ENCODE data around the gene AHSG. TPM values are rescaled to one million over a fixed set of nuclear protein-coding genes. Genes with fewer than 3 reads are reported as not detected.
"Not testable (repeated sequence)": the region's sequence is repeated elsewhere in the genome, so short reads cannot be mapped to it uniquely, and the experiment has no call there.

Gene AHSG
- total RNA-seq, 6 experiments from 2014 or later, result 718 to 1,905 (median 1,079) TPM

DNA sequence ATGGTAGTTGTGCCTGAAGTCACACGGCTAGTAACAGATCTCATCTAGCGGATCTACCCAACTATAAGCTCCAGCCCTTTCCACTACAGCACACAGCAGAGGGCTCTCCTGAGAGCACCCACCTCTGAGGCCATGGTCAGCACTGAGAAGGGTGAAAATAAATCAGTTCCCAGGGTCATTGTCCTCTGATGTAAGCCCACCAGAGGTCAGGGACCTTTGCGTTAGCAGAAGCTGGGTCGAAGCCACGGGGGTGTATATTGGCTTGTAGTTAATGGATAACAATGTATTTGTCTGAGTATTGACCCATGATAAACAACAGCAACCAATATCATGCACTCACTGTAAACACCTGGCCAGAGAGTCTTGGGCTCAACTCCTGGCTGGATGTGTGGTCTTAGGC is 21.3 kb downstream of the AHSG start:
- H3K36me3 ChIP-seq, H3K27me3 ChIP-seq, H3K9me3 ChIP-seq: not testable (repeated sequence)
- Histone ChIP-seq H3K4me3 (peak overlapping the region; percentile 5 to 45 (median 42)), H3K27ac (peak overlapping the region; percentile 55 to 81 (median 70)), H3K4me1 (peaks cover 0 to 57% (median 7%) of the 10 kb centered on the region in 4 donors)
- DNase-seq (peak; percentile 76 to 90 (median 84)), ATAC-seq (peak; percentile 85 to 94 (median 90))
- intact Hi-C loops (cut with DNase I), result loop anchor here in 1 of 2 donors (10.0 kb wide), 1 partner anchor 101 kb away; no protein-coding TSS in a partner anchor
- TF ChIP-seq, protein P1, sequence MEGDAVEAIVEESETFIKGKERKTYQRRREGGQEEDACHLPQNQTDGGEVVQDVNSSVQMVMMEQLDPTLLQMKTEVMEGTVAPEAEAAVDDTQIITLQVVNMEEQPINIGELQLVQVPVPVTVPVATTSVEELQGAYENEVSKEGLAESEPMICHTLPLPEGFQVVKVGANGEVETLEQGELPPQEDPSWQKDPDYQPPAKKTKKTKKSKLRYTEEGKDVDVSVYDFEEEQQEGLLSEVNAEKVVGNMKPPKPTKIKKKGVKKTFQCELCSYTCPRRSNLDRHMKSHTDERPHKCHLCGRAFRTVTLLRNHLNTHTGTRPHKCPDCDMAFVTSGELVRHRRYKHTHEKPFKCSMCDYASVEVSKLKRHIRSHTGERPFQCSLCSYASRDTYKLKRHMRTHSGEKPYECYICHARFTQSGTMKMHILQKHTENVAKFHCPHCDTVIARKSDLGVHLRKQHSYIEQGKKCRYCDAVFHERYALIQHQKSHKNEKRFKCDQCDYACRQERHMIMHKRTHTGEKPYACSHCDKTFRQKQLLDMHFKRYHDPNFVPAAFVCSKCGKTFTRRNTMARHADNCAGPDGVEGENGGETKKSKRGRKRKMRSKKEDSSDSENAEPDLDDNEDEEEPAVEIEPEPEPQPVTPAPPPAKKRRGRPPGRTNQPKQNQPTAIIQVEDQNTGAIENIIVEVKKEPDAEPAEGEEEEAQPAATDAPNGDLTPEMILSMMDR (IDR thresholded peaks at IDR 0.05), result peak in 2 of 4 donors; percentile 8 to 23
- 30% methylated on average over 5 of the region's 5 CpGs for WGBS (ENCODE audit: insufficient coverage, low coverage, low lambda C conversion rate, missing lambda C conversion rate)

GRCh38 chr3:186635532-186635931 is 22.7 kb downstream of the AHSG start:
- Histone ChIP-seq H3K36me3 (no peaks in the 10 kb centered on the region), H3K9me3 (no peaks in the 10 kb centered on the region), H3K4me3 (no peak overlapping the region), H3K27me3 (no peaks in the 10 kb centered on the region), H3K27ac (peak overlapping the region in 2 of 3 donors; percentile 19 to 81), H3K4me1 (peaks cover 0 to 63% (median 7%) of the 10 kb centered on the region in 4 donors)
- TF ChIP-seq POLR2A (IDR thresholded peaks at IDR 0.05), result no peak
- WGBS (ENCODE audit: insufficient coverage, low coverage, low lambda C conversion rate, missing lambda C conversion rate), result 66% methylated on average over 2 of the region's 3 CpGs
- intact Hi-C loops (cut with DNase I), result loop anchor here in 1 of 2 donors (10.0 kb wide), 1 partner anchor 99 kb away; no protein-coding TSS in a partner anchor
- peak; percentile 41 to 62 (median 50) for ATAC-seq
- DNase-seq, result no peak

GRCh38 chr3:186636536-186636935 is 23.7 kb downstream of the AHSG start:
- DNase-seq, result no peak
- Histone ChIP-seq H3K4me1 (peaks cover 0 to 53% (median 7%) of the 10 kb centered on the region in 4 donors), H3K9me3 (no peaks in the 10 kb centered on the region), H3K27ac (no peak overlapping the region), H3K36me3 (no peaks in the 10 kb centered on the region), H3K4me3 (no peak overlapping the region), H3K27me3 (no peaks in the 10 kb centered on the region)
- no peak for ATAC-seq
- WGBS (ENCODE audit: insufficient coverage, low coverage, low lambda C conversion rate, missing lambda C conversion rate), result 82% methylated on average over 7 of the region's 7 CpGs
- TF ChIP-seq POLR2A (IDR thresholded peaks at IDR 0.05), result no peak
- TF ChIP-seq, protein P1 (IDR thresholded peaks at IDR 0.05), result no peak
- intact Hi-C loops (cut with DNase I), result loop anchor here in 1 of 2 donors (10.0 kb wide), 1 partner anchor 98 kb away; no protein-coding TSS in a partner anchor

GRCh38 chr3:186637686-186638085 is 24.8 kb downstream of the AHSG start:
- Histone ChIP-seq H3K27ac (no peak overlapping the region), H3K36me3 (no peaks in the 10 kb centered on the region), H3K9me3 (no peaks in the 10 kb centered on the region), H3K4me1 (peaks cover 0 to 46% (median 7%) of the 10 kb centered on the region in 4 donors), H3K27me3 (no peaks in the 10 kb centered on the region), H3K4me3 (no peak overlapping the region)
- ATAC-seq (no peak), DNase-seq (no peak)
- no peak for TF ChIP-seq POLR2A (IDR thresholded peaks at IDR 0.05)
- TF ChIP-seq, protein P1 (IDR thresholded peaks at IDR 0.05), result no peak
- intact Hi-C loops (cut with DNase I), result loop anchor here in 1 of 2 donors (10.0 kb wide), 1 partner anchor 97 kb away; no protein-coding TSS in a partner anchor
- WGBS (ENCODE audit: insufficient coverage, low coverage, low lambda C conversion rate, missing lambda C conversion rate), result 92% methylated on average over 1 of the region's 3 CpGs

DNA sequence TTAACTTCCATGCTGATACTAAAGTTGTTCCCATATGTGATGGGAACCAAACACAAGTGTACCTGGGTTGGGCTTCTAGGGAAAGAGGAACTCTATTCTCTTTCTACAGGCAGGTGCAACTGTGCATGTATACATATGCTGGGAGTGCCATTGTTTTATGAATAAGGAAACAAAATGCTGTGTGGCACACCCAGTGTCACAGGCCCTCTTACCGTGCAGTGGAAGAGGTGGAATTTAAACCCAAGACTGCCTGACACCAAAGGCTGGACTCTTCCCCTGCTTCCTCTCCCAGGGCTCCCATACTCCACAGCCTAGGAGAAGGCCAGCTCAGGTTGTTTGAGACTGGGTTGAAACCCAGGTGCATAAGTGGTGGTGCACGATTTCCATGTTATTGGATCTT is 25.4 kb downstream of the AHSG start:
- Histone ChIP-seq H3K36me3 (no peaks in the 10 kb centered on the region), H3K4me1 (peaks cover 0 to 46% (median 7%) of the 10 kb centered on the region in 4 donors), H3K4me3 (no peak overlapping the region), H3K27me3 (no peaks in the 10 kb centered on the region), H3K9me3 (no peaks in the 10 kb centered on the region), H3K27ac (no peak overlapping the region)
- ATAC-seq (no peak), DNase-seq (no peak)
- TF ChIP-seq POLR2A (IDR thresholded peaks at IDR 0.05), result no peak
- TF ChIP-seq, protein P1 (IDR thresholded peaks at IDR 0.05), result no peak
- WGBS (ENCODE audit: insufficient coverage, low coverage, low lambda C conversion rate, missing lambda C conversion rate), result no CpG with 5 or more reads among the region's 2 CpGs
- intact Hi-C loops (cut with DNase I), result loop anchor here in 1 of 2 donors (10.0 kb wide), 1 partner anchor 97 kb away; no protein-coding TSS in a partner anchor
